Stomach (tissue), 4 donors: ENCODE measurements around the gene HERC4.

ENCODE experiments used
- CTCF ChIP-seq, 7 experiments: fragments of 450-650 bp in 4 of 7; fragments of 200-600 bp in 3 of 7; sonication (generic) in 3 of 7; IDR thresholded peaks; one replicate each; pipeline ENCODE4 v1.5.1; 2016 to 2019; ENCODE audit warnings: antibody characterized with exemption in 7 of 7, control low read depth in 2 of 7, mild to moderate bottlenecking in 1 of 7
- EP300 ChIP-seq: sonication (generic); formaldehyde crosslinking; IDR thresholded peaks from one replicate; pipeline ENCODE4 v1.6.1; 2017; ENCODE audit warnings: antibody characterized with exemption

- TF ChIP-seq CTCF (IDR thresholded peaks at IDR 0.05) = no peak
- TF ChIP-seq EP300 = no peak
Observed at GRCh38 chr10:68046642-68047041, 28.4 kb downstream of the HERC4 start.
